ENCODE measurements around the gene FAM200B.

DNA sequence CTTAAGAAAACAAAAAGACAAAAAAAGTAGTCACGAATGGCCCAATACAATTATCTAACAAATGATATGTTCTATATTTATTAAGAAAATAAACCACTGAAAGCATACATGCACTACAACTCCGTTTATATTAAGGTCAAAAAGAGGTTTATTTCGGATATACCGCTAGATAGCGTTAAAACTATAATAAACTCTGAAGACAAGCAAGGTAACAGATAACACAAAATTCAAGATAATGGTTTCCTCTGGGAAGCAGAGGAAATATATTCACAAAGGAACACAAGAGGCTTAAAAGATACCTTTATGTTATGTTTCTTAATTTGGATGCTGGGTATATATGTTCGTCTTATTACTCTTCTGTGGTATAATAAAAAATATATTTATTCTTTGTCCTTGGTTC, 4.7 kb upstream of the FAM200B start:
- TF ChIP-seq YY1 (IDR thresholded peaks at IDR 0.05; ENCODE audit: insufficient read depth, insufficient read length) (no peak), SUZ12 (IDR thresholded peaks at IDR 0.05; ENCODE audit: extremely low read depth, insufficient read depth, insufficient read length) (no peak)
